Astrocyte (in vitro differentiated cells and primary cell): Measurements from ENCODE around the gene RABGAP1L. TPM values are rescaled to one million over a fixed set of nuclear protein-coding genes. Genes with fewer than 3 reads are reported as not detected.

Source experiments
- DNase-seq: peaks from one replicate; pipeline ENCODE4 v3.0.0-alpha.2; 2010; ENCODE audit warnings: low read depth
- FAIRE-seq: peaks from 2 replicates; lab custom pipeline; 2011; peaks lifted over from hg19 to GRCh38; lab: Jason Lieb, UNC
- H2AFZ ChIP-seq: 2 replicates; pipeline ENCODE4 v1.6.0; 2012; ENCODE audit warnings: low read depth, low read length, inconsistent platforms
- H3K27ac ChIP-seq: 2 replicates; pipeline ENCODE4 v1.5.1; 2011; ENCODE audit warnings: low read depth, low read length, inconsistent platforms
- H3K27me3 ChIP-seq: 2 replicates; pipeline ENCODE4 v1.6.0; 2011; ENCODE audit warnings: low read length, inconsistent platforms; ENCODE audit not compliant: insufficient read depth
- H3K36me3 ChIP-seq: 2 replicates; pipeline ENCODE4 v1.5.1; 2011; ENCODE audit warnings: low read length, inconsistent platforms; ENCODE audit not compliant: insufficient read depth
- H3K4me1 ChIP-seq: 2 replicates; pipeline ENCODE4 v1.5.1; 2011; ENCODE audit warnings: low read length, inconsistent platforms; ENCODE audit not compliant: insufficient read depth
- H3K4me2 ChIP-seq: 2 replicates; pipeline ENCODE4 v1.6.0; 2012; ENCODE audit warnings: low read length, inconsistent platforms
- H3K4me3 ChIP-seq: 2 replicates; pipeline ENCODE4 v1.5.1; 2011; ENCODE audit warnings: low read depth, mild to moderate bottlenecking, low read length, inconsistent platforms; ENCODE audit not compliant: insufficient read depth
- H3K79me2 ChIP-seq: 2 replicates; pipeline ENCODE4 v1.6.0; 2012; ENCODE audit warnings: mild to moderate bottlenecking, low read length, inconsistent platforms; ENCODE audit not compliant: insufficient read depth
- H3K9ac ChIP-seq: 2 replicates; pipeline ENCODE4 v1.6.0; 2012; ENCODE audit warnings: mild to moderate bottlenecking, low read length, inconsistent platforms
- H3K9me3 ChIP-seq: 2 replicates; pipeline ENCODE4 v1.5.1; 2012; ENCODE audit warnings: low read depth, mild to moderate bottlenecking, low read length, inconsistent platforms; ENCODE audit not compliant: insufficient read depth
- H4K20me1 ChIP-seq: 2 replicates; pipeline ENCODE4 v1.6.0; 2012; ENCODE audit warnings: low read length, inconsistent platforms; ENCODE audit not compliant: insufficient read depth
- H3K27ac Mint-ChIP-seq: one replicate; pipeline ENCODE4 v1.8.0; 2021; ENCODE audit warnings: mild to moderate bottlenecking, mixed read lengths; ENCODE audit not compliant: unreplicated experiment
- H3K27me3 Mint-ChIP-seq: one replicate; pipeline ENCODE4 v1.8.0; 2021; ENCODE audit warnings: low read depth, mixed read lengths; ENCODE audit not compliant: unreplicated experiment
- H3K36me3 Mint-ChIP-seq: one replicate; pipeline ENCODE4 v1.8.0; 2021; ENCODE audit warnings: low read depth, mixed read lengths; ENCODE audit not compliant: unreplicated experiment
- H3K4me1 Mint-ChIP-seq: one replicate; pipeline ENCODE4 v1.8.0; 2021; ENCODE audit warnings: low read depth, mixed read lengths; ENCODE audit not compliant: unreplicated experiment
- H3K4me3 Mint-ChIP-seq: one replicate; pipeline ENCODE4 v1.8.0; 2021; ENCODE audit warnings: mild to moderate bottlenecking, moderate library complexity, mixed read lengths; ENCODE audit not compliant: unreplicated experiment
- H3K9me3 Mint-ChIP-seq: one replicate; pipeline ENCODE4 v1.8.0; 2021; ENCODE audit warnings: mild to moderate bottlenecking, mixed read lengths; ENCODE audit not compliant: unreplicated experiment
- EZH2 ChIP-seq: IDR thresholded peaks from 2 replicates; pipeline ENCODE4 v1.6.1; 2012; ENCODE audit warnings: mild to moderate bottlenecking, low read length, inconsistent platforms; ENCODE audit not compliant: insufficient read depth
- total RNA-seq: library from RNA; stranded (reverse); gene quantifications from 2 replicates; pipeline ENCODE4 v1.2.1, GENCODE V29; 2021
- TF ChIP-seq, protein P1 (sequence below): IDR thresholded peaks from 2 replicates; pipeline ENCODE4 v1.5.1; 2011; ENCODE audit warnings: low read depth, mild to moderate bottlenecking, inconsistent platforms, low read length, moderate library complexity; ENCODE audit not compliant: insufficient read depth

Gene RABGAP1L
- total RNA-seq, 1 donor from 2014 or later = 40.2 TPM

DNA sequence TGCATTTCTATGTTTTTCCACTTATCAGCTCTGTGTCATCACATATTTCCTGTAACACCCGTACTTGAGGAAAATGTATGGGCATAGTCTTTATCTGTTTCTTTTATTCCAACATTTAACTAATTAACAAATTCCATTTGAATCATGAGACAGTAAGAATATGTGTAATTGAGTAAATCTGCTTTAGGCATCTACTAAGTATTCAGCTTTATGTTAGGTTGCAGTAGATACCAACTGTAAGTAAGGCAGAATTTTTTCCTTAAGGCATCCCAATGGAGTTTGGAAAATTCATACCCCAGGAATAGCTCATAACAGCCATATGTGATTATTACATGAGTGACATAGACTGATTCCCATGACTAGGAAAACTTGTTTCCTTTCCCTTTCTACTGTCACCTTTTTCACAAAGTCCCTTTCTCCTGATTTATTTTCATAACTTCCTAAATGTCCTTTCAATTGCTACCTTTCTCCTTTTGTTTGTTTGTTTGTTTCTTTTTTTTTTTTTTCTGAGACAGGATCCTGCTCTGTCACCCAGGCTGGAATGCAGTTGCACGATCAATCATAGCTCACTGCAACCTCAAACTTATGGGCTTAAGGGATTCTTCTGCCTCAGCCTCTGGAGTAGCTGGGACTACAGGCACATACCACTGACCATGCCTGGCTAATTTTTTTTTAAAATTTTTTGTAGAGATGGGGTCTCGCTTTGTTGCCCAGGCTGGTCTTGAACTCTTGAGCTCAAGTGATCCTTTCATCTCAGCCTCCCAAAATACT, 780.6 kb downstream of the RABGAP1L start:
- Mint-ChIP-seq H3K9me3 (no peaks in the 10 kb centered on the region), H3K27ac (no peak overlapping the region), H3K4me3 (no peak overlapping the region), H3K36me3 (no peaks in the 10 kb centered on the region), H3K4me1 (peaks cover 9% of the 10 kb centered on the region), H3K27me3 (no peaks in the 10 kb centered on the region)
- DNase-seq (no peak), FAIRE-seq (no peak)
- no peak overlapping the region for H3K4me2 ChIP-seq
- H2AFZ ChIP-seq = no peak overlapping the region
- H3K36me3 ChIP-seq = no peaks in the 10 kb centered on the region
- H3K27ac ChIP-seq = no peak overlapping the region
- no peak overlapping the region for H3K9ac ChIP-seq
- TF ChIP-seq, protein P1, sequence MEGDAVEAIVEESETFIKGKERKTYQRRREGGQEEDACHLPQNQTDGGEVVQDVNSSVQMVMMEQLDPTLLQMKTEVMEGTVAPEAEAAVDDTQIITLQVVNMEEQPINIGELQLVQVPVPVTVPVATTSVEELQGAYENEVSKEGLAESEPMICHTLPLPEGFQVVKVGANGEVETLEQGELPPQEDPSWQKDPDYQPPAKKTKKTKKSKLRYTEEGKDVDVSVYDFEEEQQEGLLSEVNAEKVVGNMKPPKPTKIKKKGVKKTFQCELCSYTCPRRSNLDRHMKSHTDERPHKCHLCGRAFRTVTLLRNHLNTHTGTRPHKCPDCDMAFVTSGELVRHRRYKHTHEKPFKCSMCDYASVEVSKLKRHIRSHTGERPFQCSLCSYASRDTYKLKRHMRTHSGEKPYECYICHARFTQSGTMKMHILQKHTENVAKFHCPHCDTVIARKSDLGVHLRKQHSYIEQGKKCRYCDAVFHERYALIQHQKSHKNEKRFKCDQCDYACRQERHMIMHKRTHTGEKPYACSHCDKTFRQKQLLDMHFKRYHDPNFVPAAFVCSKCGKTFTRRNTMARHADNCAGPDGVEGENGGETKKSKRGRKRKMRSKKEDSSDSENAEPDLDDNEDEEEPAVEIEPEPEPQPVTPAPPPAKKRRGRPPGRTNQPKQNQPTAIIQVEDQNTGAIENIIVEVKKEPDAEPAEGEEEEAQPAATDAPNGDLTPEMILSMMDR = no peak
- TF ChIP-seq EZH2 = no peak
- no peaks in the 10 kb centered on the region for H4K20me1 ChIP-seq
- no peaks in the 10 kb centered on the region for H3K27me3 ChIP-seq
- no peaks in the 10 kb centered on the region for H3K79me2 ChIP-seq
- H3K9me3 ChIP-seq = no peaks in the 10 kb centered on the region
- no peak overlapping the region for H3K4me3 ChIP-seq
- no peaks in the 10 kb centered on the region for H3K4me1 ChIP-seq

DNA sequence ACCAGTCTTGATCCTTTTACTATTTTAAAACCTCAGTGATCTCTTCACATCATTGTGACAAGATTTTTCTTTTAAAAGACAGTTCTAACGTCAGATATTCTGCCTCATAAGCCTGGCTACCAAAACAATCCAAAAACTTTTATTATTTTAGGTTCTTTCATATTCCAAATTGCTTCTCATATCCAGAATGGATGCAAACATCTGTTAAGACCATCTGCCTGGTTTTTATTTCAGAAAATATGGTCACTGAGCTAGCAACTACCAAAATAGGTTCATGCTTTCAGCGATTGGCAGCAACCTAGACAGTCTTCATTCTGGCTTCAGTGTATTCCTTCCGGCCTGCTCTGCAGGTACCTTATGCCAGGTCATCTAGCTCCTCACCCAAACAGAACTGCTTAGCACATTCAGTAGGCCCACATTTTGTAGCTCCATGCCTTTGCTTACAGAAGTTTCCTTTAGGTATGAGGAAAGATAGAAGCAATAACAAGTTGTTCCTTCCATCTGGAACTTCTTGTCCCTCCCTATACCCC, 781.4 kb downstream of the RABGAP1L start:
- H3K27ac ChIP-seq = no peak overlapping the region
- H3K9ac ChIP-seq = no peak overlapping the region
- Mint-ChIP-seq H3K4me1 (peaks cover 11% of the 10 kb centered on the region), H3K36me3 (no peaks in the 10 kb centered on the region), H3K27ac (no peak overlapping the region), H3K9me3 (no peaks in the 10 kb centered on the region), H3K4me3 (no peak overlapping the region), H3K27me3 (no peaks in the 10 kb centered on the region)
- TF ChIP-seq, protein P1 = no peak
- H3K9me3 ChIP-seq = no peaks in the 10 kb centered on the region
- H3K4me1 ChIP-seq = no peaks in the 10 kb centered on the region
- DNase-seq (no peak), FAIRE-seq (no peak)
- H2AFZ ChIP-seq = no peak overlapping the region
- H3K36me3 ChIP-seq = no peaks in the 10 kb centered on the region
- no peaks in the 10 kb centered on the region for H4K20me1 ChIP-seq
- no peak overlapping the region for H3K4me3 ChIP-seq
- H3K27me3 ChIP-seq = no peaks in the 10 kb centered on the region
- H3K79me2 ChIP-seq = no peaks in the 10 kb centered on the region
- H3K4me2 ChIP-seq = no peak overlapping the region
